Endothelial cell (in vitro differentiated cells): Measurements from ENCODE around the gene SCLY. TPM values are rescaled to one million over a fixed set of nuclear protein-coding genes. Genes with fewer than 3 reads are reported as not detected.

Experiments
- DNase-seq: peaks from one replicate; pipeline ENCODE4 v3.0.0; 2021; ENCODE audit warnings: low spot score
- H3K27ac Mint-ChIP-seq: one replicate; pipeline ENCODE4 v1.8.0; 2021; ENCODE audit warnings: mixed read lengths, inconsistent platforms; ENCODE audit not compliant: unreplicated experiment
- H3K27me3 Mint-ChIP-seq: one replicate; pipeline ENCODE4 v1.8.0; 2021; ENCODE audit warnings: mild to moderate bottlenecking, moderate library complexity, mixed read lengths, inconsistent platforms; ENCODE audit not compliant: unreplicated experiment
- H3K36me3 Mint-ChIP-seq: one replicate; pipeline ENCODE4 v1.8.0; 2021; ENCODE audit warnings: mild to moderate bottlenecking, low read depth, mixed read lengths, inconsistent platforms; ENCODE audit not compliant: unreplicated experiment
- H3K4me1 Mint-ChIP-seq: one replicate; pipeline ENCODE4 v1.8.0; 2021; ENCODE audit warnings: mild to moderate bottlenecking, mixed read lengths, inconsistent platforms; ENCODE audit not compliant: unreplicated experiment
- H3K4me3 Mint-ChIP-seq: one replicate; pipeline ENCODE4 v1.8.0; 2021; ENCODE audit warnings: mild to moderate bottlenecking, mixed read lengths, inconsistent platforms; ENCODE audit not compliant: unreplicated experiment
- H3K9me3 Mint-ChIP-seq: one replicate; pipeline ENCODE4 v1.8.0; 2021; ENCODE audit warnings: mixed read lengths, inconsistent platforms; ENCODE audit not compliant: unreplicated experiment
- total RNA-seq: library from RNA; stranded (reverse); fragmentation: NEBNext Ultra II Directional; extraction: Animal tissue kit (Norgen Biotek cat#: 25700); gene quantifications from one replicate; pipeline ENCODE4 v1.2.1, GENCODE V29; 2021; ENCODE audit not compliant: unreplicated experiment
- TF ChIP-seq, protein P1 (sequence below): fragments of 200-600 bp; sonication (generic); IDR thresholded peaks from one replicate; pipeline ENCODE4 v1.5.0; 2021; ENCODE audit warnings: antibody characterized with exemption; ENCODE audit not compliant: unreplicated experiment

Gene SCLY
- total RNA-seq, 1 donor from 2014 or later = 17.7 TPM

DNA sequence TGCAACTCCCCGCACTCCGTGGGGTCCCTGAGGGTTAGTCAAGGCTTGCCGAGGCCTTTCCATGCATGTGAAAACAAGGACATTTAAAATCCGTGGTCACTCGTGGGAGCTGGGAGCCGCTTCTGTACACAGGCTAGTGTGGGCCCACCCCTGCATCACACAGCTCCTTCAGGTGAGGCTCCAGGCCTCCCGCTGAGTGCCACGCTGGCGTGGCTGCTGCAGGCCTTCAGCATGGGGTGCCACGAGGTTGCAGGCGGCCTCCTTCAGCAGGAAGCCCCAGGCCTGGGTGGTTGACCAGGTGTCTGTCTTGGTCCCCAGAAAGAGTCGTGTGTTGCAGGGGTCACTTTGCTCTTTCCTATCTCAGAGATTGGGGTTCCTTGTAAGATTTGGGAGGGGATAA, 84.2 kb downstream of the SCLY start:
- Mint-ChIP-seq H3K4me3 (no peak overlapping the region), H3K27ac (no peak overlapping the region), H3K9me3 (no peaks in the 10 kb centered on the region), H3K36me3 (peaks cover 8% of the 10 kb centered on the region), H3K4me1 (peaks cover 3% of the 10 kb centered on the region), H3K27me3 (peaks cover 9% of the 10 kb centered on the region)
- DNase-seq = no peak
- TF ChIP-seq, protein P1, sequence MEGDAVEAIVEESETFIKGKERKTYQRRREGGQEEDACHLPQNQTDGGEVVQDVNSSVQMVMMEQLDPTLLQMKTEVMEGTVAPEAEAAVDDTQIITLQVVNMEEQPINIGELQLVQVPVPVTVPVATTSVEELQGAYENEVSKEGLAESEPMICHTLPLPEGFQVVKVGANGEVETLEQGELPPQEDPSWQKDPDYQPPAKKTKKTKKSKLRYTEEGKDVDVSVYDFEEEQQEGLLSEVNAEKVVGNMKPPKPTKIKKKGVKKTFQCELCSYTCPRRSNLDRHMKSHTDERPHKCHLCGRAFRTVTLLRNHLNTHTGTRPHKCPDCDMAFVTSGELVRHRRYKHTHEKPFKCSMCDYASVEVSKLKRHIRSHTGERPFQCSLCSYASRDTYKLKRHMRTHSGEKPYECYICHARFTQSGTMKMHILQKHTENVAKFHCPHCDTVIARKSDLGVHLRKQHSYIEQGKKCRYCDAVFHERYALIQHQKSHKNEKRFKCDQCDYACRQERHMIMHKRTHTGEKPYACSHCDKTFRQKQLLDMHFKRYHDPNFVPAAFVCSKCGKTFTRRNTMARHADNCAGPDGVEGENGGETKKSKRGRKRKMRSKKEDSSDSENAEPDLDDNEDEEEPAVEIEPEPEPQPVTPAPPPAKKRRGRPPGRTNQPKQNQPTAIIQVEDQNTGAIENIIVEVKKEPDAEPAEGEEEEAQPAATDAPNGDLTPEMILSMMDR = no peak

DNA sequence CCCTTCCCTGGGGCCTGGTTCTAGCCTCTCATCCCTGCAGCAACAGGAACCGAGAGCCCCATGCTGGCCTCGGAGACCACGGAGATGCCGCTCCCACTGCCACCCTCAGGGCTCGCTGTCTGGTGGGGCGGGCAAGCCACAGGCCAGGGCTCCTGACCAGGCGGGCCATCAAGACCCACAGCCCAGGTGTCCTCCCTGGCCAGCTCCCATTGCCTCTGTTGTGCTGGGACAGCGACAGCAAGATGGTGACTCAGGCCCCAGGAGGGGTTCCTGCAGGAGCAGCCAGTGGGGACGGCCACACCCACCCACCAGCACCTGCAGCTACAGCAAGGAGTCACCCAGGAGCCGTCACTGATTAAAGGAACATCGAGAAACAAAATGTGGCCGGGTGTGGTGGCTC, 85.0 kb downstream of the SCLY start:
- TF ChIP-seq, protein P1 = no peak
- H3K4me1 Mint-ChIP-seq = peaks cover 3% of the 10 kb centered on the region
- DNase-seq = no peak

DNA sequence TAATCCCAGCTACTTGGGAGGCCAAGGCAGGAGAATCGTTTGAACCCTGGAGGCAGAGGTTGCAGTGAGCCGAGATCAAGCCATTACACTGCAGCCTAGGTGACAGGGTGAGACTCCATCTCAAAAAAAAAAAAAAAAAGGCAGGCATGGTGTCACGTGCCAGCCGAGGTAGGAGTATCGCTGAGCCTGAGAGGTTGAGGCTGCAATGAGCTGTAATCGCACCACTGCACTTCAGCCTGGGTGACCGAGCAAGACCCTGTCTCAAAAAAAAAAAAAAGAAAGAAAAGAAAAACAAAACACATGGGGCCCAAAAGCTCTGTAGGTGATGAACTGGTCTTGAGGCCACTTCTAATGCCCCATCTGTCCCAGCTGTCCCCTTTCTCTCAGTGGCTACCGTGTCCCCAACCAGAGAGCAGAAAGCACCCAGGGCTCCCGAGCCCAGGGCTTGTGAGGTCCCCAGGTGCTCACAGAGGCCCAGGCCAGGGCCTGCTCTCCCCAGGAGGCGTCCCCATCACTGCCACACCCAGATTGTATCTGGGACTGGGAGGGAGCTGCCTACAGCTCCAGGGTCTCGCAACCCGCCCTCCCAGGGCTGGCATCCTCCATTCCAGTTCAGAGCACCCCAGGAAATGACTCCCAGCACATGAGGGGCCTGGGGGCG, 86.2 kb downstream of the SCLY start:
- TF ChIP-seq, protein P1 = no peak
- no peak overlapping the region for H3K27ac Mint-ChIP-seq
- no peak for DNase-seq
- no peaks in the 10 kb centered on the region for H3K9me3 Mint-ChIP-seq
- no peak overlapping the region for H3K4me3 Mint-ChIP-seq
- no peaks in the 10 kb centered on the region for H3K4me1 Mint-ChIP-seq
- H3K27me3 Mint-ChIP-seq = peaks cover 4% of the 10 kb centered on the region
- peaks cover 5% of the 10 kb centered on the region for H3K36me3 Mint-ChIP-seq

More for the DNA sequence above, 85.0 kb downstream of the SCLY start:
- H3K36me3 Mint-ChIP-seq = peaks cover 8% of the 10 kb centered on the region
- H3K9me3 Mint-ChIP-seq = no peaks in the 10 kb centered on the region
- no peak overlapping the region for H3K27ac Mint-ChIP-seq
- H3K4me3 Mint-ChIP-seq = no peak overlapping the region
- peaks cover 7% of the 10 kb centered on the region for H3K27me3 Mint-ChIP-seq

DNA sequence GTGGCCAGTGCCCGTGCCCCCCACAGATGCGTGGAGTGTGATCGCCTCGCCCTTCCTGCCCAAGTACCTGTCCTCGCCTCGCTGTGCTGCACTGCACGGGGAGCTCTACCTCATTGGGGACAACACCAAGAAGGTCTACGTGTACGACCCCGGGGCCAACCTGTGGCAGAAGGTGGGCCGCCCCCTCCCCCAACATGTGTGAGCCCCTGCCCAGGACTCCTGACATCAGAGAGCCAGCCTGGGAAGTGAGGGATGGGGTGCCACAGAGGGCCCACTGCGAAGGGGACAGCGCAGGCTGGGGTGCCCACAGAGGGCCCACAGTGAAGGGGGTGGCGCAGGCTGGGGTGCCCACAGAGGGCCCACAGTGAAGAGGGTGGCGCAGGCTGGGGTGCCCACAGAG, 88.2 kb downstream of the SCLY start:
- H3K27me3 Mint-ChIP-seq = peaks cover 6% of the 10 kb centered on the region
- TF ChIP-seq, protein P1 = no peak
- DNase-seq = no peak

More for the DNA sequence above, 88.2 kb downstream of the SCLY start:
- no peaks in the 10 kb centered on the region for H3K4me1 Mint-ChIP-seq
- H3K36me3 Mint-ChIP-seq = peaks cover 2% of the 10 kb centered on the region
- no peaks in the 10 kb centered on the region for H3K9me3 Mint-ChIP-seq
- H3K4me3 Mint-ChIP-seq = no peak overlapping the region
- H3K27ac Mint-ChIP-seq = no peak overlapping the region

Other genes starting within 250 kb of the SCLY start
- 2.2 TPM for gene RAMP1, start 201.4 kb upstream of the SCLY start, total RNA-seq
- gene UBE2F, start 94.0 kb upstream of the SCLY start, total RNA-seq = 107 TPM
- 0.82 TPM for gene ESPNL, start 39.3 kb downstream of the SCLY start, total RNA-seq
- not detected for gene KLHL30, start 77.7 kb downstream of the SCLY start, total RNA-seq
- gene ERFE, start 98.0 kb downstream of the SCLY start, total RNA-seq = 0.41 TPM
- 43.0 TPM for gene ILKAP, start 142.7 kb downstream of the SCLY start, total RNA-seq
- gene HES6, start 179.0 kb downstream of the SCLY start, total RNA-seq = 5.0 TPM
- gene PER2, start 227.6 kb downstream of the SCLY start, total RNA-seq = 5.5 TPM